GM13976 (cell line): ENCODE measurements around the gene ERC2.

Experiments used
- DNase-seq: peaks from one replicate; pipeline ENCODE4 v3.0.0; 2012; ENCODE audit warnings: low spot score
- CTCF ChIP-seq: IDR thresholded peaks from 2 replicates; pipeline ENCODE4 v1.5.1; 2012; ENCODE audit warnings: borderline replicate concordance, mild to moderate bottlenecking; ENCODE audit not compliant: insufficient read depth; ENCODE audit errors: extremely low read depth, missing control alignments, control extremely low read depth
- in situ Hi-C: fragments of 300-500 bp; cut with MboI; formaldehyde crosslinking; loops from one replicate; pipeline ENCODE4 v1.12.0; 2022; ENCODE audit warnings: low sequenced_read_pairs, mixed read lengths, inconsistent platforms; ENCODE audit not compliant: unreplicated experiment

Gene ERC2

DNA sequence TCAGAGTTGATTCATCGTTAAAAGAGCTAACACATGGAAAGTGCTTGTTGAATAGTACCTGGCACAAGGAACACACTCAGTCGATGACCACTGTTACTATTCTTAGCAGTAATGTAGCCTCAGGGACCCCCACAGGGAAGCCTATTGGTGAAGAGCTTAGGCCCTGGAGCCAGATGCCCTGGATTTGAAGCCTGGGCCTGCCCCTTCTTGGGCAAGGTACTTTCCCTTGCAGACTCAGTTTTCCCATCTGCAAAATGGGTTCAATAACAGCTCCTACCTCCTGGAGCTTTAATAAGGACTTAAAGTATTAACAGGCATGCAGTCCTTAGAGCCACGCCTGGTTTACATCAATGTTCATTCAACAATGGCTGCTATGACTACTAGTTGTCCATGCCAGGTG is 884.2 kb downstream of the ERC2 start:
- no peak for DNase-seq
- no peak for TF ChIP-seq CTCF
- in situ Hi-C loops: no loop called here

- DNase-seq: no peak
- no peak for TF ChIP-seq CTCF
- in situ Hi-C loops: no loop called here
These were observed 884.8 kb downstream of the ERC2 start for GRCh38 chr3:55583475-55583874.

- in situ Hi-C loops: no loop called here
These were observed 888.8 kb downstream of the ERC2 start for GRCh38 chr3:55579496-55579895.

GRCh38 chr3:55576621-55577388 is 891.5 kb downstream of the ERC2 start:
- DNase-seq: no peak
- TF ChIP-seq CTCF: no peak
- in situ Hi-C loops: no loop called here

More at GRCh38 chr3:55579496-55579895, 888.8 kb downstream of the ERC2 start:
- DNase-seq: no peak
- no peak for TF ChIP-seq CTCF

GRCh38 chr3:55574671-55575070 is 893.6 kb downstream of the ERC2 start:
- DNase-seq: no peak
- no peak for TF ChIP-seq CTCF
- in situ Hi-C loops: no loop called here

DNA sequence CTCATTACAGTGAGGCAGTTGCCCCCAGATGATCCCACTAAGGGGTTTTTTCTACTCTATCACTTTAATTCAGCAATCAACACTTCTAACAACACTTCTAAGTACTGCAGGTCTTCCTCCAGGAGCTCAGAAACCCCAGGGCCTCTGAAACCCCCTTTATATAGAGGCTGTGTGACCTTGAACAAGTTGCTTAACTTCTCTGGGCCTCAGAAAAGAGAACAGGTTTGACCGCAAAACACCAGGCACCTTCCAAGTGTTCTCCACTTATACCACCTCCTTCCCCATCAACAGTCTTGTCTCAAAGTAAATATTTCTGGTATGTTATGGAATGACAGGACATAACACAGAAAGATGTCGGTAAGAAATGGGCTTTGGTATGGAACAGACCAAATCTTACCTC is 895.5 kb downstream of the ERC2 start:
- in situ Hi-C loops: no loop called here
- DNase-seq: no peak
- TF ChIP-seq CTCF: no peak
